HUES6 (cell line): ENCODE results near the gene DENND2D.

ENCODE experiments used
- H3K27ac ChIP-seq: 2 replicates; pipeline ENCODE4 v1.7.0; 2013; ENCODE audit warnings: low read depth, mild to moderate bottlenecking, low read length, inconsistent platforms
- H3K27me3 ChIP-seq: 2 replicates; pipeline ENCODE4 v1.6.1; 2013; ENCODE audit warnings: low read length; ENCODE audit not compliant: control insufficient read depth, insufficient read depth
- H3K36me3 ChIP-seq: 2 replicates; pipeline ENCODE4 v1.6.1; 2013; ENCODE audit warnings: low read length; ENCODE audit not compliant: control insufficient read depth, insufficient read depth
- H3K4me1 ChIP-seq: 2 replicates; pipeline ENCODE4 v1.6.1; 2013; ENCODE audit warnings: low read length; ENCODE audit not compliant: control insufficient read depth, insufficient read depth
- H3K4me3 ChIP-seq: 2 replicates; pipeline ENCODE4 v1.5.1; 2013; ENCODE audit warnings: low read depth, low read length
- H3K9ac ChIP-seq: one replicate; pipeline ENCODE4 v1.6.1; 2013; ENCODE audit warnings: mild to moderate bottlenecking, low read length
- H3K9me3 ChIP-seq: 2 replicates; pipeline ENCODE4 v1.6.1; 2013; ENCODE audit warnings: low read depth, low read length; ENCODE audit not compliant: control insufficient read depth, insufficient read depth

DENND2D gene, protein sequence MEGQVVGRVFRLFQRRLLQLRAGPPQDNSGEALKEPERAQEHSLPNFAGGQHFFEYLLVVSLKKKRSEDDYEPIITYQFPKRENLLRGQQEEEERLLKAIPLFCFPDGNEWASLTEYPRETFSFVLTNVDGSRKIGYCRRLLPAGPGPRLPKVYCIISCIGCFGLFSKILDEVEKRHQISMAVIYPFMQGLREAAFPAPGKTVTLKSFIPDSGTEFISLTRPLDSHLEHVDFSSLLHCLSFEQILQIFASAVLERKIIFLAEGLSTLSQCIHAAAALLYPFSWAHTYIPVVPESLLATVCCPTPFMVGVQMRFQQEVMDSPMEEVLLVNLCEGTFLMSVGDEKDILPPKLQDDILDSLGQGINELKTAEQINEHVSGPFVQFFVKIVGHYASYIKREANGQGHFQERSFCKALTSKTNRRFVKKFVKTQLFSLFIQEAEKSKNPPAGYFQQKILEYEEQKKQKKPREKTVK

GRCh38 chr1:111199881-111200801 lies at the start of gene DENND2D:
DENND2D (minus strand) TSS chr1:111200646; CDS start chr1:111200459, 187 bp downstream.
- H3K9ac ChIP-seq, result no peak within 1 kb of the TSS
- H3K36me3 ChIP-seq, result no peaks in the 10 kb centered on the region
- H3K27me3 ChIP-seq, result peaks cover 23% of the 10 kb centered on the region
- H3K4me3 ChIP-seq, result no peak within 1 kb of the TSS
- no peak within 1 kb of the TSS for H3K27ac ChIP-seq
- no peaks in the 10 kb centered on the region for H3K9me3 ChIP-seq
- H3K4me1 ChIP-seq, result peaks cover 4% of the 10 kb centered on the region; the same call in 1 of the 2 replicates

- no peaks in the 10 kb centered on the region for H3K27me3 ChIP-seq
- H3K4me1 ChIP-seq, result no peaks in the 10 kb centered on the region
- no peak overlapping the region for H3K9ac ChIP-seq
- no peaks in the 10 kb centered on the region for H3K9me3 ChIP-seq
- H3K4me3 ChIP-seq, result no peak overlapping the region
- no peak overlapping the region for H3K27ac ChIP-seq
- H3K36me3 ChIP-seq, result no peaks in the 10 kb centered on the region
These were observed 49.5 kb upstream of the DENND2D start for GRCh38 chr1:111249960-111250359.

DNA sequence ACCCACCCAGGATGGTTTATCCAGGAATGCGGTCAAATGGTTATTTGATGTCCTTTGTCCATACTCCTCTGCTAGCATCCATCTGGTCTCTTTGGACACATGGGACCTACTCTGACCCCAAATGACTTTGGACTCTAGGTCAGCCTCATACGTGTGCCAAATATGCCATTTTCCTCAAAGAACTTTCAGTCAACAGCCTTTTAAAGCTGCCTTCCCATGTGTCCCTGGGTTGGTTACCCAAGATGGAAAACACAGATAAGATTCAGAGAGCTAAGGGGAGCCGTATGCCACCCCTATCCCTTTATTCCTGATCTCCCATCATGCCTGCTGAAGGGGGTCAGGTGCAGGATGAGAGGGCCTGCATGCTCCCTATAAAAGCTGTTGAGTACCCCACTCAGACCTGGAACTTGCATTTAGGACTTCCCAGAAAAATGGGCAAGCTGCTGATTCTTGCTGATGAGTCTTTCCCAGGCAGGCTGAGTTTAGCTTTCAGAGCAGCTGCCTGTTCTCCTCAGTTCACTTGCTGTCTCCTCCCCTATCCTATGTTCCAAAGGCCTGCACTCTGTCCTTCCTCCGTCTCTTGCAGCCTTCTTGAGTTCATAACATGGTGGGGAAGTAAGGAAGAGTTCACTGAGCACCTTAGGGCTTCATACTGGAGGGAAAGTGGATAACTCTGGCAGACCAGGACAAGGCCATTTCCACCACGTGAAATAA lies 46.8 kb upstream of the DENND2D start:
- Histone ChIP-seq H3K27me3 (no peaks in the 10 kb centered on the region), H3K36me3 (no peaks in the 10 kb centered on the region), H3K9ac (no peak overlapping the region), H3K9me3 (no peaks in the 10 kb centered on the region), H3K4me3 (no peak overlapping the region), H3K4me1 (no peaks in the 10 kb centered on the region), H3K27ac (no peak overlapping the region)

DNA sequence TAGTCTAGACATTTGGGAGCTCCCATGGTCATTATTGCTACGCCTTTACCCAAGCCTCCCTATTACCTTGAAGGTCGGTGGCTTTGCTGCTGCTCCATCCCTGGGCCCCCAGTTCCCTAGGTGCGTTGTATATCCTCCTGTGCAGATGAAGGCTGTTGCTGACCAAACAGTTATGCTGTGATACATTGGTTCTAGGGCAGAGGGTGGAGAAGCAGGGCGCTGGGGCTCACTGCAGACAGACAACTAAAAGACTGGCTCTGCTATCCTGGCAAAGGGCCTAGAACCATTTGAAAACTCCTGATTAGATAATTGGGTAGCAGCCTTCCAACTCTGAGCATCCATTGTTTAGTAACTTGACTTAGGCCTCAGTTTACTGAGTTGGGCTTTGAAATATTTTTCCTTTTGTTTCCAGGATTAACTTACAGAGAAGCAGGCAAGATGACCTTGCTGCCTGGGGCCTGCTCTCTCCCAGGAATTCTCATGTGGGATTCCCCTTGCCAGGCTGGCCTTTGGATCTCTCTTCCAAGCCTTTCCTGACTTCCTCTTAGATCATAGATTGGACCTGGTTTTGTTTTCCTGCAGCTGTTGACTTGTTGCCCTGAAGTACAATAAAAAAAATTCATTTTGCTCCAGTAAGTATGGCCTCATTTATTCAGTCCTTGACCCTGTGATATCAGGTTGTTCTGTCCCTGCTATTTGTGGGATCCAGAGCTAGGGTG lies 42.5 kb upstream of the DENND2D start:
- H3K27me3 ChIP-seq, result no peaks in the 10 kb centered on the region
- no peak overlapping the region for H3K27ac ChIP-seq
- H3K4me1 ChIP-seq, result no peaks in the 10 kb centered on the region
- no peak overlapping the region for H3K4me3 ChIP-seq
- H3K9me3 ChIP-seq, result no peaks in the 10 kb centered on the region
- no peaks in the 10 kb centered on the region for H3K36me3 ChIP-seq
- no peak overlapping the region for H3K9ac ChIP-seq

DNA sequence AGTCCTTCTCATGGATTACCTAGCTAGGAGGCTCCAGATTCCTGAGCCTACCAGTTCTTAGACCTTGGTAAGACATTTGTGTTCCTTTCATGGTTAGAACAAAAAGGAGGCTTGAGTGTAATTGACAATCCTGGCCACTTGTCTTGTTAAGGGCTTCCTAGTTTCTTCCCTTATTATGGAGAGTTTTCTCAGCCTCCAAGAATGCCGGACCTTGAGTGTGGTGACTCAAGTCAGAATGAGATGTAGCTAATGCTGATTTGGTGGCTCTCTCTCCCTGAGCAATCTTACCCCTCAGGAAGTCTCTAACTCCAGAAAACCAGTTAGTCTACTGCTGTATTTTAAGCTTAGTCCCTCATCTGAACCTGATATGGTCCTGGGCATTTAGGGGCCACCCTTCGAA lies 41.4 kb upstream of the DENND2D start:
- Histone ChIP-seq H3K9me3 (no peaks in the 10 kb centered on the region), H3K4me3 (no peak overlapping the region), H3K36me3 (no peaks in the 10 kb centered on the region), H3K9ac (no peak overlapping the region), H3K27ac (no peak overlapping the region), H3K4me1 (no peaks in the 10 kb centered on the region), H3K27me3 (no peaks in the 10 kb centered on the region)

DNA sequence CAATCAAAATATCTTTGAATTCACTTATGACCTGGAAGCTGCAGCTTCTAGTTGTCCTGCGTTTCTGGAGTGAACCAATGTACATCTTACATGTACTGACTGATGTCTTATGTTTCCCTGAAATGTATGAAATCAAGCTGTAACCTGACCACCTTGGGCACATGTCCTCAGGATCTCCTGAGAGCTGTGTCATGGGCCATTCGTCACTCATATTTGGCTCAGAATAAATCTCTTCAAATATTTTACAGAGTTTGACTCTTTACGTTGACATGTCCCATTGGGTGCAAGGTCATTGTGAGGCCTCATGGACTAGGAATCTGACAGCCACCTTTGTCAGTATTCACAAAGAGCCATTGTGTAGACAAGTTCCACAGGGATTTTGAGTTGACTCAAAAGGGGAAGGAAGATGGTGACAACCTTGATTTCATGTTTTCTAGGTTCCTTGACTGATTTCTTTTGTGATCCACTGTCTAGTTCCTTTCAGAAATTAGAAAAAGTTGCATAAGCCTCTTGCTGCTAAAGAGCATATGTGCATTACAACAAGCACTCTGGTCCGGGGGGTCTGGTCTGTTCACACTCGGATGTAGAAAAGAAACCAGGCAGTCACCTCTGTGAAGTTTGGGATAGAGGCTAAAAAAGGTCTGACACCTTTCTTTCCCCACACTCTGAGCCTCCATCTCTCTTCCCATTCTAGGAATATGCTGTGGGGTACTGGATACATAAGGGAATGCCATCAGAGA lies 37.8 kb upstream of the DENND2D start:
- 0 out of 2 replicates have a peak, but pooled peaks cover 4% of the 10 kb centered on the region for H3K9me3 ChIP-seq
- no peaks in the 10 kb centered on the region for H3K36me3 ChIP-seq
- H3K27me3 ChIP-seq, result no peaks in the 10 kb centered on the region
- H3K27ac ChIP-seq, result no peak overlapping the region
- no peak overlapping the region for H3K4me3 ChIP-seq
- no peaks in the 10 kb centered on the region for H3K4me1 ChIP-seq
- no peak overlapping the region for H3K9ac ChIP-seq

GRCh38 chr1:111236806-111237205 lies 36.4 kb upstream of the DENND2D start:
- H3K4me1 ChIP-seq, result no peaks in the 10 kb centered on the region
- H3K9ac ChIP-seq, result no peak overlapping the region
- 0 out of 2 replicates have a peak, but pooled peaks cover 5% of the 10 kb centered on the region for H3K9me3 ChIP-seq
- no peaks in the 10 kb centered on the region for H3K36me3 ChIP-seq
- no peak overlapping the region for H3K27ac ChIP-seq
- no peaks in the 10 kb centered on the region for H3K27me3 ChIP-seq
- no peak overlapping the region for H3K4me3 ChIP-seq

DNA sequence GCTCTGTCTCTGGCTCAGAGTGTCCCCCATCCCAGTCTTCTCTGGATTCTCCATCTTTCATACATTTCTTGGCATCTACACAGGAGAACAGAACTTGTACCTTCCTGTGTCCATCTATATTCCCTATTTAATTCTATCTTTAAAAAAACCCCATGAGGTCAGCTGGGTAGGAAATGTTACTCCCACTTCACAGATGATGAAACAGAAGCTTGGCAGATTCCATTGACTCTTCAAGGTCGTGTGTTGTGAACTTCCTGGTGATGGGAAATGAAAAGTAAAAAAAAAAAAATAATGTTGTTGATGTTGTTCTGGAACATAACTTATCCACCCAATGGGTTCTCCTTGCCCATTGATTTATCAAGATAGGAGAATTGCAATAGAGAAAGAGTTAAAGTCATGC lies 35.9 kb upstream of the DENND2D start:
- Histone ChIP-seq H3K27me3 (no peaks in the 10 kb centered on the region), H3K9ac (no peak overlapping the region), H3K36me3 (no peaks in the 10 kb centered on the region), H3K27ac (no peak overlapping the region), H3K4me3 (no peak overlapping the region), H3K4me1 (no peaks in the 10 kb centered on the region), H3K9me3 (0 out of 2 replicates have a peak, but pooled peaks cover 5% of the 10 kb centered on the region)

- Histone ChIP-seq H3K27ac (no peak overlapping the region), H3K4me3 (no peak overlapping the region), H3K4me1 (no peaks in the 10 kb centered on the region), H3K9ac (no peak overlapping the region), H3K36me3 (no peaks in the 10 kb centered on the region), H3K9me3 (0 out of 2 replicates have a peak, but pooled peaks cover 5% of the 10 kb centered on the region), H3K27me3 (no peaks in the 10 kb centered on the region)
These were observed 34.4 kb upstream of the DENND2D start for GRCh38 chr1:111234866-111235265.

GRCh38 chr1:111234258-111234657 lies 33.8 kb upstream of the DENND2D start:
- Histone ChIP-seq H3K4me3 (no peak overlapping the region), H3K27me3 (no peaks in the 10 kb centered on the region), H3K4me1 (no peaks in the 10 kb centered on the region), H3K9ac (no peak overlapping the region), H3K9me3 (0 out of 2 replicates have a peak, but pooled peaks cover 5% of the 10 kb centered on the region), H3K27ac (no peak overlapping the region), H3K36me3 (no peaks in the 10 kb centered on the region)
